HCT116 (cell line): Measurements from ENCODE around the gene KIN. TPM values are rescaled to one million over a fixed set of nuclear protein-coding genes. Genes with fewer than 3 reads are reported as not detected.
"Not testable (repeated sequence)": the region's sequence is repeated elsewhere in the genome, so short reads cannot be mapped to it uniquely, and the experiment has no call there.

Experiments used
- ATAC-seq: fragments of 200-7000 bp; cut with Tn5 transposase; 2 replicates; pipeline ENCODE4 v1.9.1; 2020; ENCODE audit warnings: mild to moderate bottlenecking, moderate library complexity
- BruUV-seq: library from RNA; stranded (reverse); fragments of 400-500 nt; replicated peaks from 2 replicates; lab custom pipeline; 2021; lab: Mats Ljungman, UMichigan
- CTCF ChIA-PET: fragments of 300-600 bp; sonication (Branson Sonifier 250); formaldehyde crosslinking; loops from one replicate; lab custom pipeline; 2021; ENCODE audit warnings: antibody characterized with exemption; lab: Charles Lee
- POLR2A ChIA-PET: fragments of 300-600, 350-600 bp; sonication (Branson Sonifier 250); formaldehyde crosslinking; loops from one replicate; lab custom pipeline; 2021; ENCODE audit warnings: antibody characterized with exemption; lab: Charles Lee
- RAD21 ChIA-PET, 2 experiments: fragments of 300-600 bp; sonication (Branson Sonifier 250); formaldehyde crosslinking; loops; one replicate each; lab custom pipeline; 2023; ENCODE audit warnings: low total read pairs in 2 of 2; ENCODE audit not compliant: uncharacterized antibody in 2 of 2, unreplicated experiment in 2 of 2, low non-redundant PET in 1 of 2; lab: Charles Lee
- DNase-seq: peaks from one replicate; pipeline ENCODE4 v3.0.0-alpha.2; 2010; ENCODE audit warnings: low read depth, low spot score
- H2AFZ ChIP-seq: fragments of 200-600 bp; shearing (Covaris generic), sonication (generic); 2 replicates; pipeline ENCODE4 v1.6.1; 2017; ENCODE audit warnings: low read depth, mixed run types, mixed read lengths, antibody characterized with exemption, low read length; ENCODE audit not compliant: poor library complexity, severe bottlenecking
- H3K27ac ChIP-seq: 2 replicates; pipeline ENCODE4 v1.5.1; 2012; ENCODE audit warnings: low read depth, low read length
- H3K27me3 ChIP-seq: fragments of 200-600 bp; sonication (generic); 2 replicates; pipeline ENCODE4 v1.6.1; 2016; ENCODE audit warnings: mixed run types, low read length, mixed read lengths; ENCODE audit not compliant: insufficient read depth
- H3K36me3 ChIP-seq, 2 experiments: fragments of 200-500 bp in 1 of 2; fragments of 200-600 bp in 1 of 2; sonication (Bioruptor generic) in 1 of 2; sonication (generic) in 1 of 2; 2 replicates each; pipeline versions ENCODE4 v1.5.1 to v1.6.1; 2014 to 2016; ENCODE audit warnings: low read length in 2 of 2, inconsistent platforms in 1 of 2, mixed read lengths in 1 of 2, mixed run types in 1 of 2; ENCODE audit not compliant: insufficient read depth in 2 of 2, control insufficient read depth in 1 of 2
- H3K4me1 ChIP-seq, 2 experiments: fragments of 200-600 bp in 1 of 2; sonication (generic) in 1 of 2; 2 replicates each; pipeline versions ENCODE4 v1.5.1 to v1.6.1; 2012 to 2017; ENCODE audit warnings: low read length in 2 of 2, inconsistent platforms in 1 of 2, mild to moderate bottlenecking in 1 of 2, mixed read lengths in 1 of 2, mixed run types in 1 of 2, moderate library complexity in 1 of 2; ENCODE audit not compliant: insufficient read depth in 2 of 2, control insufficient read depth in 1 of 2
- H3K4me2 ChIP-seq: fragments of 200-600 bp; sonication (generic); 2 replicates; pipeline ENCODE4 v1.6.1; 2017; ENCODE audit warnings: mixed run types, low read length, mixed read lengths
- H3K4me3 ChIP-seq, 2 experiments: fragments of 200-600 bp in 1 of 2; sonication (generic) in 1 of 2; replicated peaks in 1 of 2; 2 replicates each; pipeline ENCODE4 v1.5.1; 2011 to 2016; ENCODE audit warnings: low read length in 2 of 2, control low read depth in 1 of 2, low read depth in 1 of 2, mild to moderate bottlenecking in 1 of 2, mixed read lengths in 1 of 2, mixed run types in 1 of 2
- H3K79me2 ChIP-seq: fragments of 200-600 bp; sonication (generic); 2 replicates; pipeline ENCODE4 v1.6.1; 2017; ENCODE audit warnings: mild to moderate bottlenecking, mixed run types, low read length, moderate library complexity, mixed read lengths; ENCODE audit not compliant: insufficient read depth
- H3K9ac ChIP-seq: fragments of 200-600 bp; sonication (generic); 2 replicates; pipeline ENCODE4 v1.6.1; 2016; ENCODE audit warnings: low read length, mixed read lengths
- H3K9me2 ChIP-seq: fragments of 200-600 bp; sonication (generic), shearing (Covaris generic); 2 replicates; pipeline ENCODE4 v1.6.1; 2017; ENCODE audit warnings: mixed run types, mild to moderate bottlenecking, moderate library complexity; ENCODE audit not compliant: insufficient read depth
- H3K9me3 ChIP-seq, 2 experiments: fragments of 200-500 bp in 1 of 2; fragments of 200-600 bp in 1 of 2; sonication (Bioruptor generic) in 1 of 2; sonication (generic) in 1 of 2; 2 replicates each; pipeline ENCODE4 v1.6.1; 2014 to 2017; ENCODE audit warnings: low read length in 2 of 2, mixed read lengths in 2 of 2, inconsistent platforms in 1 of 2, low read depth in 1 of 2, mild to moderate bottlenecking in 1 of 2, mixed run types in 1 of 2, moderate library complexity in 1 of 2; ENCODE audit not compliant: control insufficient read depth in 1 of 2, insufficient read depth in 1 of 2
- H4K20me1 ChIP-seq: fragments of 200-600 bp; sonication (generic), shearing (Covaris generic); 2 replicates; pipeline ENCODE4 v1.6.1; 2017; ENCODE audit warnings: mixed run types, mild to moderate bottlenecking, moderate library complexity; ENCODE audit not compliant: insufficient read depth
- CBX3 ChIP-seq: IDR thresholded peaks from 2 replicates; pipeline ENCODE4 v1.6.1; 2012; ENCODE audit warnings: low read depth
- intact Hi-C: fragments of 100-400 bp; cut with micrococcal nuclease; formaldehyde crosslinking; loops from 2 replicates; pipeline ENCODE4 v1.10.0; 2022
- total RNA-seq: library from RNA; stranded (reverse); gene quantifications from one replicate; pipeline ENCODE4 v1.2.1, GENCODE V29; 2021; ENCODE audit not compliant: unreplicated experiment
- TF ChIP-seq, protein P1 (sequence below): IDR thresholded peaks from 2 replicates; pipeline ENCODE4 v1.6.1; 2012

The KIN gene
- total RNA-seq, 1 experiment from 2014 or later = 13.6 TPM

DNA sequence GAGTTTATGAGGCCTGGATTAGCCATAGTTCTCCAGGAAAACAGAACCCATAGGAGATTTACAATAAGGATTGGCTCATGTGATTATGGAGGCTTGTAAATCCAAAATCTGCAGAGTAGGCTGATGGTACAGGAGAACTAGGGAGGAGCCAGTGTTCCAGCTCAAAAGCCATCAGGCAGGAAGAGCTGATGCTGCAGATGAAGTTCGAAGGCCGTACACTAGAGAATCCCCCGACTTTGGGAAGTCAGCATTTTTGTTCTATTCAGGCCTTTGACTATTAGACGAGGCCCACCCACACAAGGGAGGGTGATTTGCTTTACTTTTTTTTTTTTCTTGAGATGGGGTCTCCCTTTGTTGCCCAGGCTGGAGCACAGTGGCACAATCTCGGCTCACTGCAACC, 37.6 kb downstream of the KIN start:
- H3K4me1 ChIP-seq = peaks cover 0 to 5% of the 10 kb centered on the region in 2 experiments; a peak in 2 of 4 replicates
- H3K9me2 ChIP-seq = no peaks in the 10 kb centered on the region
- ChIA-PET POLR2A (no interaction called here), CTCF (no interaction called here), RAD21 (no interaction called here)
- H3K9me3 ChIP-seq = no peaks in the 10 kb centered on the region
- no peak for ATAC-seq
- intact Hi-C loops = loop anchor here (10.0 kb wide), 1 partner anchor 225 kb away; no protein-coding TSS in a partner anchor
- H3K79me2 ChIP-seq = no peaks in the 10 kb centered on the region
- no peak overlapping the region for H2AFZ ChIP-seq
- H3K27me3 ChIP-seq = no peaks in the 10 kb centered on the region
- no peak for DNase-seq
- no peak overlapping the region for H3K9ac ChIP-seq
- no peak overlapping the region for H3K4me2 ChIP-seq
- TF ChIP-seq, protein P1, sequence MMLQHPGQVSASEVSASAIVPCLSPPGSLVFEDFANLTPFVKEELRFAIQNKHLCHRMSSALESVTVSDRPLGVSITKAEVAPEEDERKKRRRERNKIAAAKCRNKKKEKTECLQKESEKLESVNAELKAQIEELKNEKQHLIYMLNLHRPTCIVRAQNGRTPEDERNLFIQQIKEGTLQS = no peak
- no peak overlapping the region for H3K4me3 ChIP-seq
- BruUV-seq = no TSS peak
- H3K27ac ChIP-seq = no peak overlapping the region
- no peaks in the 10 kb centered on the region for H4K20me1 ChIP-seq
- H3K36me3 ChIP-seq = peaks cover 6 to 14% of the 10 kb centered on the region in 2 experiments; a peak in 3 of 4 replicates

GRCh38 chr10:7748637-7749036, 39.2 kb downstream of the KIN start:
- H3K79me2 ChIP-seq, BruUV-seq, RAD21 ChIA-PET, H3K4me3 ChIP-seq, H2AFZ ChIP-seq, CTCF ChIA-PET, POLR2A ChIA-PET, H3K9ac ChIP-seq, H3K27me3 ChIP-seq, intact Hi-C loops, H3K4me1 ChIP-seq, H3K27ac ChIP-seq, DNase-seq, H3K9me3 ChIP-seq, H3K9me2 ChIP-seq, H4K20me1 ChIP-seq: not testable (repeated sequence)
- Histone ChIP-seq H3K4me2 (peak overlapping the region; percentile 25; the same call in 1 of the 2 replicates), H3K36me3 (peaks cover 5 to 11% of the 10 kb centered on the region in 2 experiments; a peak in 2 of 4 replicates)
- peak; percentile 81 for ATAC-seq
- 0 out of 2 replicates have a peak, but pooled peaks have one; percentile 17 for TF ChIP-seq CBX3
